SK-N-MC (cell line): ENCODE results near the gene CNNM2.

Experiments
- EZH2 ChIP-seq: fragments of 200-600 bp; sonication (generic); IDR thresholded peaks from one replicate; pipeline ENCODE4 v1.6.1; 2017; ENCODE audit warnings: antibody characterized with exemption
- POLR2AphosphoS5 ChIP-seq: IDR thresholded peaks from 2 replicates; pipeline ENCODE4 v1.6.1; 2012; ENCODE audit warnings: mild to moderate bottlenecking, low read depth, low read length, borderline replicate concordance

DNA sequence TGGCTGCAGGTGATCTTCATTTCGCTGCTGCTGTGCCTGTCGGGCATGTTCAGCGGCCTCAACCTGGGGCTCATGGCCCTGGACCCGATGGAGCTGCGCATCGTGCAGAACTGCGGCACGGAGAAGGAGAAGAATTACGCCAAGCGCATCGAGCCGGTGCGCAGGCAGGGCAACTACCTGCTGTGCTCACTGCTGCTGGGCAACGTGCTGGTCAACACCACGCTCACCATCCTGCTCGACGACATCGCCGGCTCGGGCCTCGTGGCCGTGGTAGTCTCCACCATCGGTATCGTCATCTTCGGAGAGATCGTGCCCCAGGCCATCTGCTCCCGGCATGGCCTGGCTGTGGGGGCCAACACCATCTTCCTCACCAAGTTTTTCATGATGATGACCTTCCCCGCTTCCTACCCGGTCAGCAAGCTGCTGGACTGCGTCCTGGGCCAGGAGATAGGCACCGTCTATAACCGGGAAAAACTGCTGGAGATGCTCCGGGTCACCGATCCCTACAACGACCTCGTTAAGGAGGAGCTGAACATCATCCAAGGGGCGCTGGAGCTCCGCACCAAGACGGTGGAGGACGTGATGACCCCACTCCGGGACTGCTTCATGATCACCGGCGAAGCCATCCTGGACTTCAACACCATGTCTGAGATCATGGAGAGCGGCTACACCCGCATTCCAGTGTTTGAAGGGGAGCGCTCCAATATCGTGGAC, 1.3 kb downstream of the CNNM2 start:
- TF ChIP-seq EZH2 (no peak), POLR2AphosphoS5 (no peak)
